NCI-H2227 treated with DMSO at 0.1 percent for 48 hours (cell line): ENCODE results near the gene ZNF8.
A peak's percentile ranks its signal among the peaks of the same experiment; 100 is the strongest.
"Not testable (repeated sequence)": the region's sequence is repeated elsewhere in the genome, so short reads cannot be mapped to it uniquely, and the experiment has no call there.

Experiments
- DNase-seq: peaks from one replicate; lab custom pipeline; 2025; lab: John Stamatoyannopoulos, UW

Gene ZNF8

GRCh38 chr19:58296104-58296503 lies 17.3 kb downstream of the ZNF8 start:
- no peak for DNase-seq

- DNase-seq = no peak
These were observed 21.9 kb downstream of the ZNF8 start for GRCh38 chr19:58300620-58301019.

- DNase-seq = no peak
These were observed 25.5 kb downstream of the ZNF8 start for GRCh38 chr19:58304255-58304654.

- DNase-seq = no peak
These were observed 26.0 kb downstream of the ZNF8 start for GRCh38 chr19:58304748-58305064.

DNA sequence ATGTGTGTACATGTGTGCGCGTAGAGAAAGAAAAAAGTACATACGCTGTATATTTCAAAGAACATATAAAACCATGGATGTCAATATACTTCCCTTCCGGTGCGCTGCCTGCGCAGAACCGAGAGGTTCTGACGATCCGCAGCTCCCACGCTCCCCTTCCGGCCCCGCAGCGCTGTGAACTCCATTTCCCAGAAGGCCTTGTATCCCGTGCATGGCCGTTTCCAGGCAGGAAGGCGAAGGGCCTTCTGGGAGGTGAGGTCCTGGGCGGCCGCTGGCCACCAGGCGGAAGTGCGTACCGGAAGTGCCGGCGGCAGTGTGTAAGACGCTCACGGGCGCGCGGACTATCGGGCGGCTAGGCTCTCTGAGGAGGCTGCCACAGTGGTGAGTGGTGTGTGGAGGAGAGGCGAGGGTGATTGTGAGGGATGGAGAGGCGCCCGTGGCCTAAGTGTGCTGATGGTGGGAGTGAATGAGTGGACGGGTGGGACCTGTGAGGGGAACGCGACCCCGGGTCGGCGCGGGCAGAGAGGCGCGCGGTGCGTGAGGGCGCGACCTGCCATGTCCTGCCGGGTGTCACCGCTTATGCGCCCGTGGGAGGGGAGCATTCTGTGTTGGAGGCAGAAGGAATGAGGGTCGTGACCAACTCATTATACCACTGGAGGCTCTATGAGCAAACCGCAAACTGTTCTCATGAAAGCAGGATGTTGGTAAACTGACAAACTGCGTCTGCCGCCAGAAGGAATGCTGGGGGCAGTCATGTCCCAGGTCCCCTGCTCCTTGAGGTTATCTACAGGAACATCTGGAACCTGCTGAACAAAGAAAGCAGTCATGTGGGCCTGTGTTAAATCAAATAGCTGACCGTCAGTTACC lies 26.5 kb downstream of the ZNF8 start, which contains the start of gene ERVK3-1:
TSS of gene ERVK3-1 (plus strand) at position 313 of the 867 bp plus-strand sequence. CDS start 6,792 bp downstream, outside the sequence.
- peak; percentile 100 for DNase-seq

- DNase-seq = no peak
These were observed 27.2 kb downstream of the ZNF8 start for GRCh38 chr19:58305932-58306323.

GRCh38 chr19:58307736-58308135 lies 29.0 kb downstream of the ZNF8 start:
- DNase-seq = no peak

DNA sequence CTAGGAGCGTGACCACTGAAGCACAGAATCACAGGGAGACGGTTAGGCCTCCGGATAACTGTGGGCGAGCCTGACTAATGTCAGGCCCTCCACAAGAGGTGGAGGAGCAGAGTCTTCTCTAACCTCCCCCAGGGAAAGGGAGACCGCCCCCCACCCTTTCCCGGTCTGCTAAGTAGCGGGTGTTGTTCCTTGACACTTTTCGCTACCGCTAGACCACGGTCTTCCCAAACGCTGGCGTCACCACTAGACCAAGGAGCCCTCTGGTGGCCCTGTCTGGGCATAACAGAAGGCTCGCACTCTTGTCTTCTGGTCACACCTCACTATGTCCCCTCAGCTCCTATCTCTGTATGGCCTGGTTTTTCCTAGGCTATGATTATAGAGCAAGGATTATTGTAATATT lies 31.9 kb downstream of the ZNF8 start:
- not testable (repeated sequence) for DNase-seq

- no peak for DNase-seq
These were observed 32.6 kb downstream of the ZNF8 start for GRCh38 chr19:58311345-58311865.

GRCh38 chr19:58315580-58315979 lies 36.8 kb downstream of the ZNF8 start:
- no peak for DNase-seq

GRCh38 chr19:58317476-58318072 lies 38.8 kb downstream of the ZNF8 start:
- no peak for DNase-seq

DNA sequence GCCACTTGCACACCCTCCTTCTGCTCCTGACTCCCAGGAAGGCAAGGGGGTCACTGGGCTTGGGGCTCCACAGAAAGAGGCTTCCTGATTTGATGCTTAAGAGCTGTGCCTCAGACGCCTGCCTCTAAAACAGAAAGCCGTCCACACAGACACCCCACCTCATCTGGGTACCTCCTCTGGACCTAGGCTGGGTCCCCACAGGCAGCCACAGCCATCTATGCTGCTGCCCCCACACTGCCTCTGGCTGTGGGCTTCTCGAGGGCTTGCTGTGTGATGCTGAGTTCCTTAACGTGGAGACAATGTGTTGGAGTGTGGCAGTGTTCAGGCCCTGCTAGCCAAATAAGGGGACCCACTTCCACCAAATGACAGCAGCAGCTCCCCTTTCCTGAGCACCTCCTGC lies 39.5 kb downstream of the ZNF8 start:
- DNase-seq = no peak

- DNase-seq = no peak
These were observed 40.5 kb downstream of the ZNF8 start for GRCh38 chr19:58319241-58319640.

DNA sequence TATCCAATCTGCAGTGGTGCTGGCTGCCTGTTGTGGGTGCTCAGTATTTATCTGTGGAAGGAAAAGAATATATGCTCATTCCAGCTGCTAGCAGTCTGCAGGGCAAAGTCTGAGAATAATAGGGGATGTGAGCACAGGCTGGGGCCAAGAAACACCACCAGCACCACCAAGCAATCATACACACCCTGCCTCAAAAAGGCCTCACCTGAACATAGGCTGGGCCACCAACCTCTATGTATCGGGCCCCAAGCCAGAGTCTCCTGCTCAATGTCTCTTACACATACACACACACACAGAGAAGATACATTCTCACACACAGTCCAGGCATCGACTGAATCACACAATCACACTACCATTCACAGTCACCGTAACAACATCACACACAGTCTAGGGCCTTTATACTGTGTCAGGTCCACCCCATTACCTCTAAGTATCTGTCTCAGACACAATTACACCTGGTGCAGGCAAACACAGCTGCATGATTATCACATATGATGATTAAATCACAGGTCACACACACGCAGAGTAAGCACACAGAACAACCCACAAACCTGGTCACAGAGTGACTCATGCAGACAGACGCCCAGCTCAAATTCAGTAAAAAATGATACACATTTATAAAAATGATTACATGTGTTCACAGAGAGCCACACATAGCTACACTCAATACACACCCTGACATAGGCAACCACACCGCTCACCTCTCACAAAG lies 46.7 kb downstream of the ZNF8 start:
- no peak for DNase-seq

DNA sequence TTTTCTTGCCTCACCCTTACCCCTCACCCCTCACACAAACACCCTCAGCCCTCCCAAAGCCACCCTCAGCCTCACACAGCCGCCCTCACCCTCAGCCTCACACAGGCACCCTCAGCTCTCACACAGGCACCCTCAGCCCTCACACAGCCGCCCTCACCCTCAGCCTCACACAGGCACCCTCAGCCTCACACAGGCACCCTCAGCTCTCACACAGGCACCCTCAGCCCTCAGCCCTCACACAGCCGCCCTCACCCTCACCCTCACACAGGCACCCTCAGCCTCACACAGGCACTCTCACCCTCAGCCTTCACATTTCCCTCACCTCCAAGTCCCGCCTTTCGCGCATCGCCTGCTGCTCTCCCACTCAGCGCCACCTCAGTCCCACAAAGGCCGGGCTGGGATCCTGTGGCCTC lies 47.8 kb downstream of the ZNF8 start:
- no peak for DNase-seq

GRCh38 chr19:58326914-58327726 lies 48.4 kb downstream of the ZNF8 start, which contains the start of gene ZSCAN22:
Gene ZSCAN22 (plus strand): TSS chr19:58326994. CDS start chr19:58334803, 7,809 bp downstream.
- peak; percentile 100 for DNase-seq

GRCh38 chr19:58328999-58329398 lies 50.2 kb downstream of the ZNF8 start:
- DNase-seq = no peak

DNA sequence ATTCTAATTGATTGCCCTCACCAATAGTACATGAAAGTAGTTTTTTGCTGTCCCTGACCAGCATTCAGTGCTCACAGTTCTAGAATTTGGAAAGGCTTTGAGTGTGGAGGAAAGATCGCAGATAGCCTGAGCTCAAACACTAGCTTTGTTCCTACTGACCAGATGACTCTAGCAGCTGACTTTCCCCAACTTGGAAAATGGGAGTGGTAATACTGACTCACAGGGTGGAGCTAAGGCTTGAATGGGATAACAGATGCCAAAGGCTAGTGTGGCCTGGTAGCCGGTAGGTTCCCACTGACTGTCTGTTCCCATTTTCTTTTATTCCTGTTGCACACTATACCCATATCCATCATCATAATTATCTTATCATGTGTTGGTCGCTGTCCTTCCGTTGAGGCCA lies 51.7 kb downstream of the ZNF8 start:
- no peak for DNase-seq

DNA sequence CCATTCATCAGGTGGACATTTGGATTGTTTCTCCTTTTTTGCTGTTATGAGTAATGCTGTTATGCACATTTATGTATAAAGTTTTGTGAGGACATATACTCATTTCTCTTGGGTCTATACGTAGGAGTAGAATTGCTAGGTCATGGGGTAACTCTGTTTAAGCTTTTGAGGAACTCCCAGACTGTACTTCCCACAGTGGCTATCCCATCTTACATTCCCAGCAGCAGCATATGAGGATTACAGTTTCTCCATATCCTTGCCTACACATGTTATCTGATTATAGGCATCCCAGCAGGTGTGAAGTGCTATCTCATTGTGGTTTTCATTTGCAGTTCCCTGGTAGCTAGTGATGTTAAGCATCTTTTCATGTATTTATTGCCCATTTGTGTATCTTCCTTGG lies 53.9 kb downstream of the ZNF8 start:
- DNase-seq = no peak

DNA sequence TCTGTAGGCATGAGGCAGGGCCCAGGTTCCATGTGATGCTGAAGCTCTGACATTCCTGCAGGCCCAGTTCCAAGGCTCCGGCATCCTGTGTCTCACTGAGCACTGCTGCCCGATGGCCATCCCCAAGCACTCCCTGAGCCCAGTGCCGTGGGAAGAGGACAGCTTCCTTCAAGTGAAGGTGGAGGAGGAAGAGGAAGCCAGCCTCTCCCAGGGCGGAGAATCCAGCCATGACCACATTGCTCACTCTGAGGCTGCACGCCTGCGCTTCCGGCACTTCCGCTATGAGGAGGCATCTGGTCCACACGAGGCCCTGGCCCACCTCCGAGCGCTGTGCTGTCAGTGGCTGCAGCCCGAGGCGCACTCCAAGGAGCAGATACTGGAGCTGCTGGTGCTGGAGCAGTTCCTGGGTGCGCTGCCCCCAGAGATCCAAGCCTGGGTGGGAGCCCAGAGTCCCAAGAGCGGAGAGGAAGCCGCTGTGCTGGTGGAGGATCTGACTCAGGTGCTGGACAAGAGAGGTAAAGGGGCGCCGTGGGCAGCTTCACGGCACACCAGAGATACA lies 56.0 kb downstream of the ZNF8 start:
- no peak for DNase-seq

- DNase-seq = no peak
These were observed 56.9 kb downstream of the ZNF8 start for GRCh38 chr19:58335630-58336029.
